Neural progenitor cell (in vitro differentiated cells): Measurements from ENCODE around the gene MAPK9.

ENCODE experiments used
- EZH2 ChIP-seq: fragments of 200-600 bp; sonication (generic); IDR thresholded peaks from 2 replicates; pipeline ENCODE4 v1.6.1; 2017; ENCODE audit warnings: antibody characterized with exemption, mild to moderate bottlenecking, moderate library complexity
- EZH2phosphoT487 ChIP-seq: fragments of 200-600 bp; sonication (generic); IDR thresholded peaks from 2 replicates; pipeline ENCODE4 v1.6.1; 2017; ENCODE audit warnings: antibody characterized with exemption
- TF ChIP-seq, protein P1 (sequence below): fragments of 200-600 bp; sonication (generic); IDR thresholded peaks from 2 replicates; pipeline ENCODE4 v1.5.1; 2017; ENCODE audit warnings: antibody characterized with exemption, mild to moderate bottlenecking

DNA sequence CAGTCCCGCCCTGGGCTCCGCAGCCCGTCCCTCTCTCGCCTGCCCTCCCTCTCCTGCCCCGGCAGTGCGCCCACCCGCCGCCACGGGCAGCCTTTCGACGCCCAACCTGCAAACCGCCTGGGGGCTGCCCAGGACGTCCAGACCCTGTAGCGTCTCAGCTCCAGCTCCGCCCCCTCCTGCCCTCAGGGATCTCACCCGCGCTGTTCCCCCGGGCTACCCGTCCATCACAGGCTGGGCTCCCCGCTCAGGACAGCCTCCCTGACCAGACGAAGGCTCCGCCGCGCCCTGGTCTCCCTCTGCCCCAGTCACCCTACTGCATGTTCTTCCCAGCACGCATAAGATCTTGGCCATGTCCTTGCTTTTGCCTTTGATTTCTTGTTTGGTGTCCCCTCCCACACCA lies 84.3 kb downstream of the MAPK9 start:
- TF ChIP-seq, protein P1, sequence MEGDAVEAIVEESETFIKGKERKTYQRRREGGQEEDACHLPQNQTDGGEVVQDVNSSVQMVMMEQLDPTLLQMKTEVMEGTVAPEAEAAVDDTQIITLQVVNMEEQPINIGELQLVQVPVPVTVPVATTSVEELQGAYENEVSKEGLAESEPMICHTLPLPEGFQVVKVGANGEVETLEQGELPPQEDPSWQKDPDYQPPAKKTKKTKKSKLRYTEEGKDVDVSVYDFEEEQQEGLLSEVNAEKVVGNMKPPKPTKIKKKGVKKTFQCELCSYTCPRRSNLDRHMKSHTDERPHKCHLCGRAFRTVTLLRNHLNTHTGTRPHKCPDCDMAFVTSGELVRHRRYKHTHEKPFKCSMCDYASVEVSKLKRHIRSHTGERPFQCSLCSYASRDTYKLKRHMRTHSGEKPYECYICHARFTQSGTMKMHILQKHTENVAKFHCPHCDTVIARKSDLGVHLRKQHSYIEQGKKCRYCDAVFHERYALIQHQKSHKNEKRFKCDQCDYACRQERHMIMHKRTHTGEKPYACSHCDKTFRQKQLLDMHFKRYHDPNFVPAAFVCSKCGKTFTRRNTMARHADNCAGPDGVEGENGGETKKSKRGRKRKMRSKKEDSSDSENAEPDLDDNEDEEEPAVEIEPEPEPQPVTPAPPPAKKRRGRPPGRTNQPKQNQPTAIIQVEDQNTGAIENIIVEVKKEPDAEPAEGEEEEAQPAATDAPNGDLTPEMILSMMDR, result no peak
- no peak for TF ChIP-seq EZH2phosphoT487
- no peak for TF ChIP-seq EZH2
